ENCODE data around the gene CLASRP.

Gene CLASRP

DNA sequence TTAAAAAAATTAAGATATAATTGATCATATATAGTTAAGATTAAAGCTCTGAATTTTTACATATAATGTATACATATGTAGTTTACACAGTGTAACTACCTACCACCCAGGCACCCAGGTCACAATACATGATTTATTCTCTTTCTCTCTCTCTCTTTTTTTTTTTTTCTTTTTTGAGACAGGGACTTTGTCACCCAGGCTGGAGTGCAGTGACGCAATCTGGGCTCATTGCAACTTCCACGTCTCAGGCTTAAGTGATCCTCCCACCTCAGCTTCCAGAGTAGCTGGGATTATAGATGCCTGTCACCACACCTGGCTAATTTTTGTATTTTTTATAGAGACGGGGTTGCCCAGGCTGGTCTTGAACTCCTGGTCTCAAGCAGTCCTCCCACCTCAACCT is 18.8 kb upstream of the CLASRP start:
- DNase-seq (ENCODE audit: low spot score) = no peak

DNA sequence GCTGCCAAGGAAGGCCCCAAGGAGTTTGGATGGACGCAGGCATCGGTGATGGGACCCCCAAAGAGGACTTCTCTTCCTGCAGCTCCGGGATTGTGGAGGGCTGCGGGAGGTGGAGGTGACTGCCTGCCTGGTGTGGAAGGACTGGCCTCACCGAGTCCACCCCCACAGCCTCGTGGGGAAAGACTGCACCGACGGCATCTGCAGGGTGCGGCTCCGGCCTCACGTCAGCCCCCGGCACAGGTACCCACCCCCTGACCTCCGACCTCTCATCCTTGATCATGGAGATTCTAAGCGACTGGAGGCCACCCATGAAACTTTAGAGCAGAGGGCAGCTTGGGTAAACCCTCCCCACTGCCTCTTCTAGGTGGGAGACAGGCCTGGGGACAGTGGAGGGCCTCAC is 16.9 kb upstream of the CLASRP start:
- DNase-seq (ENCODE audit: low spot score) = no peak

DNA sequence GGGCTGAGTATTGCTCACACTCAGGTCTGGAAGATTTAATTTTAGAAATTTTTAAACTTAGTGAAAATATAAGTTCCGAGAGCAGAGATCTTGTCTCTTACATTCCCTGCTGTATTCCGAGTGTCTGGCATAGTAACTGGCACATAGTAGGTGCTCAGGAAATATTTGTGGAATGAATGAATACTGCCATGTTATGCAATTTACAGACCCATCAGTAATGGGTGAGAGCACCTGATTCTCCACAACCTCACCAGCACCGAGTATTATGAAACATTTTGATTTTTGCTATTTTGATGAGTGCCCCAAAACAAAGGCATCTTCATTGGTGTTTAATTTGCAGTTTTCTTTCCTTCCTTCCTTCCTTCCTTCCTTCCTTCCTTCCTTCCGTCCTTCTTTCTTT is 15.8 kb upstream of the CLASRP start:
- DNase-seq (ENCODE audit: low spot score) = no peak

DNA sequence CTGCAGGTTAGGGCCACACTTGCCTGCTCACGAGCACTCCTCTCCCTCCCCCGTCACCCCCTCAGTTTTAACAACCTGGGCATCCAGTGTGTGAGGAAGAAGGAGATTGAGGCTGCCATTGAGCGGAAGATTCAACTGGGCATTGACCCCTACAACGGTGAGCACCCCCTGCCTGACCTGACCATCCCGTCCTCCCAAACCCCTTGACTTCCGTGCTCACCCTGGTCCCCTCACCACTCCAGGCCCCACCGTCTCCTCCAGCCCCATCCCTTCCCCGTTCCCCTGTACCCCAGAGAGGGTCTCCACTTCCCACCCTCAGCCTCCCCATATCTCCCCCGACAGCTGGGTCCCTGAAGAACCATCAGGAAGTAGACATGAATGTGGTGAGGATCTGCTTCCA is 13.6 kb upstream of the CLASRP start:
- no peak for DNase-seq (ENCODE audit: low spot score)

DNA sequence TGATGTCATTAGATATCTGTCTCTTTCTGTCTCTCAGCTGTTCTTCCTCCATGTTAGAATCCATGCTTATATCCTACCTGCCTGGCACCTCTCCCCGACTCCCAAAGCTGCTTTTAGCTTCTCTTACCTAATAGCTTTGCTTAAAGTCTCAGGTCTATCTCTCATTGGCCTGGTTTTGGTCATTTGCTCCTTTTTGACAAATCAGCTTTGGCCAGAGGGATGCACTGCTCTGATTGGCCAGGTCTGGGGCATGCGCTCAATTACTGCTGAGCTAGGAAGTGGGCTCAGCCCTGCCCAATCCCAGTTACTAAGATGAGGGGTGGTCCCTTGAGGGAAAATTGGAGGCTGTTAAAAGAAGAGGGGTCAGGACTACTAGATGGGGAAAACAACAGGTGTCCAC is 11.5 kb upstream of the CLASRP start:
- DNase-seq (ENCODE audit: low spot score) = no peak

DNA sequence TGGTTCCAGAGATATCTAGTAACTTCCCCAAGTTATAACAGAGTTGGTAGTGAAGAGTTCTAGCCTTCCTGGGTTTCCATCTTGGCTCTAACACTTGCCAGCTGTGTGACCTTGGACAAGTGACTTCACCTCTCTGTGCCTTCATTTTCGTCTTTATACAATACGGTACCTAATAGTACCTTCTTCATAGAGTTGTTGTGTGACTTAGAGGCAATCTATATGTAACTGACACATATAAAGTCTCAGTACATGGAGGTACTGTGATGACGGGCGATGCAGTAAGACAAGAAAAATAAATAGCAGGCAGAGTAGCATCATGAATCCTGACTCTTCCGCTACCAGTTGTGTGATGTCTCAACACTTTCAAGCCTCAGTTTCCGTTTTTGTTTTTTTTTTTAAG is 8.0 kb upstream of the CLASRP start:
- no peak for DNase-seq (ENCODE audit: low spot score)

DNA sequence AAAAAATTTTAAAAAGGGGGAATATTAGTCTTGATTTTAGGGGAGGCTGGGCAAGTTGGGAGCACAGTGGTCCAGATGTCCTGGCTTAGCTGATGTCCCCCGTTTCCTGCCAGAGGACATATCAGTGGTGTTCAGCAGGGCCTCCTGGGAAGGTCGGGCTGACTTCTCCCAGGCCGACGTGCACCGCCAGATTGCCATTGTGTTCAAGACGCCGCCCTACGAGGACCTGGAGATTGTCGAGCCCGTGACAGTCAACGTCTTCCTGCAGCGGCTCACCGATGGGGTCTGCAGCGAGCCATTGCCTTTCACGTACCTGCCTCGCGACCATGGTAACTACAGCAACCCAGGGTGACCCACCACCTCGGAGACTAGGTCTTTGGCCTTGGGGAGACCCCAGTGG is 6.4 kb upstream of the CLASRP start:
- DNase-seq (ENCODE audit: low spot score) = no peak

DNA sequence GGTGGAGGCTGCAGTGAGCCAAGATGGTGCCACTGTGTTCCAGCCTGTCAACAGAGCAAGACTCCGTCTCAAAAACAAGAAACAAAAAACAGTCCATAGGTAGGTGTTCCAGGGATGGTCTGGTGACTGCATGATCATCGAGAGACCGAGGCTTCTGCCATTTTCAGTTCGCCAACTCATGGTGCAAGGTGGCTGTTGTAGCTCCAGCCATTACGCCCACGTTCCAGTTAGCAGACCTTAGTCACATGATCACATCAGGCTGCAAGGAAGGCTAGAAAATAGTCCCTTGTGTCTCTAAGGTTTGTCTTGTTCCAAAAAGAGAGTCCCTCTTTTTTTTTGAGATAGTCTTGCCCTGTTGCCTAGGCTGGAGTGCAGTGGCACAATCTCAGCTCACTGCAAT is 3.1 kb upstream of the CLASRP start:
- no peak for DNase-seq (ENCODE audit: low spot score)

DNA sequence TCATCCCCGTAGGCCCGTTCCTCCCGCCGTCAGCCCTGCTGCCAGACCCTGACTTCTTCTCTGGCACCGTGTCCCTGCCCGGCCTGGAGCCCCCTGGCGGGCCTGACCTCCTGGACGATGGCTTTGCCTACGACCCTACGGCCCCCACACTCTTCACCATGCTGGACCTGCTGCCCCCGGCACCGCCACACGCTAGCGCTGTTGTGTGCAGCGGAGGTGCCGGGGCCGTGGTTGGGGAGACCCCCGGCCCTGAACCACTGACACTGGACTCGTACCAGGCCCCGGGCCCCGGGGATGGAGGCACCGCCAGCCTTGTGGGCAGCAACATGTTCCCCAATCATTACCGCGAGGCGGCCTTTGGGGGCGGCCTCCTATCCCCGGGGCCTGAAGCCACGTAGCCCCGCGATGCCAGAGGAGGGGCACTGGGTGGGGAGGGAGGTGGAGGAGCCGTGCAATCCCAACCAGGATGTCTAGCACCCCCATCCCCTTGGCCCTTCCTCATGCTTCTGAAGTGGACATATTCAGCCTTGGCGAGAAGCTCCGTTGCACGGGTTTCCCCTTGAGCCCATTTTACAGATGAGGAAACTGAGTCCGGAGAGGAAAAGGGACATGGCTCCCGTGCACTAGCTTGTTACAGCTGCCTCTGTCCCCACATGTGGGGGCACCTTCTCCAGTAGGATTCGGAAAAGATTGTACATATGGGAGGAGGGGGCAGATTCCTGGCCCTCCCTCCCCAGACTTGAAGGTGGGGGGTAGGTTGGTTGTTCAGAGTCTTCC is 1.3 kb upstream of the CLASRP start:
- DNase-seq (ENCODE audit: low spot score) = no peak

DNA sequence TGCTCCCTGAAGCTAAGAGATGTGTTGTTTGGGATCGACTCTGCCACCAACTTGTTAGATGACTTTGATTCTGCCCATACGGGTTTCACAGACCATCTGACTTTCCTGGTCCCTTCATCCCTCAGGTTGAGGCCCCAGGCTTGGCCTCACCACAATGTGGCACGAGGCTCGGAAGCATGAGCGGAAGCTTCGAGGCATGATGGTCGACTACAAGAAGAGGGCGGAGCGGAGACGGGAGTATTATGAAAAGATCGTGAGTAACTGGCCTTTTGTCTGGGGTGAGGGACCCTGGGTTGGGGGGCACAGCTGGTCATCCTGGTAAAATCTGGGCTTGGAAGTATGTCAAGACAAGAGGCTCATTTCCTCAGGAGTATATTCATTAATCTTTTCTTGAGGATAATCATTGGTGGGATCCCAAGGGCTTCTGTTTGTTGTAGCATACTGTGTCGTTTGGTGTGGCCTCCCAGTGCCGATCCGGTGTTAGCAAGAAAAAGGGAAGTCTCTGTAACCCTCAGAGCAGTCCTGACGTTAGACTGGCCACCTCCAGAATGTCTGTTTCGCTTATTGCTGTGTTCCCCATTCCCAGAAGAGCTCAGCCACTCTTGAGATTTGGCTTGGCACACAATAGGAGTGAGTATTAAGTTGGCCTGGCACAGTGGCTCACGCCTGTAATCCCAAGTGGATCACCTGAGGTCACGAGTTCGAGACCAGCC is 1.4 kb downstream of the CLASRP start:
- no peak for DNase-seq (ENCODE audit: low spot score)

DNA sequence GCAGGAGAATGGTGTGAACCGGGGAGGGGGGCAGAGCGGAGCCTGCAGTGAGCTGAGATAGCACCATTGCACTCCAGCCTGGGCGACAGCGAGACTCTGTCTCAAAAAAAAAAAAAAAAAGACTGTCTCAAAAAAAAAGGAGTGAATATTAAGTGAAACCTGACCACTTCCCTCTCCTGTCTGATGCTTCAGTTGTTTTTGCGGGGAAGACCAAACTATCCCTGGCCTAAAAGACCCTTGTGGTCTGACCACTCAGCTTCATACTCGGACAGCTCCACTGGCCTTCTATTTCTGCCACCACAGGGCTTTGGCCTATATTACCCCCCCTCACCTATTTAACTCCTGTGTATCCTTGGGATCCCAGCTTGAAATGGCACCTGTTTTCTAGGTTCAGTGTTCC is 2.3 kb downstream of the CLASRP start:
- no peak for DNase-seq (ENCODE audit: low spot score)

DNA sequence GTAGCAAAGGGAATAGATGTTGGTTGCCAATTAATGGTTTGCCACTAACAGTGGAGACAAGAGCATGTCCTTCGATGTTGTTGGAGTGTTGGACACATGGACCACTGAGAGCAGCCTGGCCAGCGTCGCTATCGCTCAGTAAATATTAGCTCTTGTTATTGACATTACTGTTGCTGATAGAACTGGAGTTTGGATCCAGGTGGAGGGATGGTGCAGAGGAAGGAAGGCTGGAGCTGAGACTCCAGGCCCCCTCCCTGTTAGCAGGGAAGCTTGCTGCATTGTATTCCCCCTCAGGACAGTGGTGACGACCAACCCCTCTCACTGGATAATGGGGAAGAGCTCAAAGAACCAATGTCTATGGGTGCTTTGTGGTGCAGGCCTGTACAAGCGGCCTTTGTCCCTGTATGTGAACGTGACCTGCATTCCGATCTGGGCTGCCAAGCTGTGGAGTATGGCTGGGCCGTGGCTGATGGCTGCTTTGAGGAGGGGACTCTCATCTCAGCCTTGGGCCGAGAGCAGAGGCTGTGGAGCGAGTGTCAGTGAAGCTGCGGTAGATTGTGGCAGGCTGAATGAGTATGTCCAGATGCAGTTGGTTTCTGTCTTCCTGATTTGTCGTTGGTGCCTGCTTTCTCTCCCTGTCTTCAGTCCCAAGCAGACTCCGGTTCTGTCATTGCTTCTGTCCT is 7.0 kb downstream of the CLASRP start:
- no peak for DNase-seq (ENCODE audit: low spot score)

DNA sequence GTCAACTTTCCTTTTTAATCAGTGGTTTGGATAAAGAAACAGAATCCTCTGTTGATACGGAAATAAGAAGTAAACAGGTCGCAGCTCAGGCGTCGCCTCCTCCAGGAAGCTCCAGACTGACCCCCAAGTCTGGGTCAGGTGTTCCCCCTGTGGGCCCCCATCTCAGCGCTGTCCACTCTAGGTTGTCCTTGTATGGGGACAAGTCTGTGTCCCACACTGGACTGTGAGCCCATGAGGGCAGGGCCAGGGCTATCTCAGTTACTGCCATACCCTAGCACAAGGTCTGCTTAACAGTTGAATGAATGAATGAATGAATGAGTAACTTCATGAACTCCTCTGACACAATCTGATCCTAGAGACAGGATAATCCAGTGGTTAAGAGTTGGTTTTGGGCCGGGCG is 7.5 kb downstream of the CLASRP start:
- no peak for DNase-seq (ENCODE audit: low spot score)

DNA sequence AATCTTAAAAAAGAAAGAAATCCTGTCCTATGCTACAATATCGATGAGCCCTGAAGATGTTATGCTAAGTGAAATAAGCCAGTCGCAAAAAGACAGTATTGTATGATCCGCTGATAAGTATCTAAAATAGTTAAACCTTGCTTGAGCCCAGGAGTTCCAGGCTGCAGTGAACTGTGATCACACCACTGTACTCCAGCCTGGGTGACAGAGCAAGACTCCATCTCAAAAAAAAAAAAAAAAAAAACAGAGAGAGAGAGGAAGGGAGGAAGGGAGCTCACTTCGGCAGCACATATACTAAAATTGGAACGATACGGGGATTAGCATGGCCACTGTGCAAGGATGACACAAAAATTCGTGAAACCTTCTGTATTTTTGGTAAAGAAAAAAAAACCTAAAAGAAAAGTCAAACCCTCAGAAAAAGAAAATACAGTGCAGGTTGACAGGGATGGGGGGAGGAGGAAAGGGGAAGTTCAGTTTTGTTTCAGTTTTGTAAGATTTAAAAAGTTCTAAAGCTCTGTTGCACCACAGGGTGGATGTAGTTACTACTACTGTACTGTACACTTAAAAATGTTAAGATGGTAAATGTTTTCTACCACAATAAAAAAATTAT is 8.4 kb downstream of the CLASRP start:
- DNase-seq (ENCODE audit: low spot score) = peak; percentile 67

DNA sequence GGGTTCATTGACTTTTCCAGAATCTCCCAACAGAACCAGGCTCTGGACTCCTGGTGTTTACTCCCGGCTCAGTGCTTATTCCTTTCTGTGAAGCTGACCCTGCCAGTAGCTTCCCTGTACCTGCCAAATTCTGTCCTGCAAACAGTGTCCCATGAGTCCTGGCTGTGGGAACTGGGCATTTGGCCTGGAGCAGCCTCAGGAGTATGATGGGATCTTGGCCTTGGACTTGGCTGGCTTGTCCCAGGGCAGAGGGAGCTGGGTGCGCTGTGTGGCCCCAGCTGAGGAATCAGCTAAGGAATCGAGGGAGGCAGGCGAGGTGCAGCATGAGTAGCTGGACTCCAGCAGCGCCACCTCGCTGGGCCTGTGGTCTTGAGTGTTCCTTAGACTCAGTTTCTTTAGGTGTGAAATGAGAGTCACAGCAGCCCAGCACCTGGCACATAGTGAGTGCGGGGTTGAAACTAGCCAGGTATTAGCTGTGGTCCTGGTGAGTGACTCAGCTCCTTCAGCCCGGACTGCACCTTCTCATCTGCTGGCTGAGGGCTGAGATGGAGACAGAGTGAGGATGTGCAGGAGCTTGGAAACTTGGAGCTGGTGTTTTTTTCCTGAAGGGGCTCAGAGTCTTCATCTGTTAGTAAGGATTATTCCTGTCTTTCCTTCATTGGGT is 10.4 kb downstream of the CLASRP start:
- no peak for DNase-seq (ENCODE audit: low spot score)

DNA sequence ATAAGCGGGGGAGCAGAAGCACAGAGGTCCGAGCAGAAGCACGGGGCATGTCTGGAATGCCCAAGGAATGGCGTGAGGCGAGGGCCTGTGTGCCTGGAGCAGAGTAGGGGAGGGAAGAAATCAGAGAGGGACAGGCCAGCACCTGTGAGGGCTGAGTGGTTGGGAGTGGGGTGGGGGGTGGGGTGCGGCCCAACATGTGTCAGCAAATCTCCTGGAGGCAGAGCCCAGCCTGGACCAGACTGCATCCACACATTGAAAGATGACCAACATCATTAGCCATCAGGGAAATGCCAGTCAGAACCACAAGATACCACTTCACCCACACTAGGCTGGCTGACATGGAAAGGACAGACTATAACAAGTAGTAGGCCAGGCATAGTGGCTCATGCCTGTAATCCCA is 11.2 kb downstream of the CLASRP start:
- DNase-seq (ENCODE audit: low spot score) = no peak

DNA sequence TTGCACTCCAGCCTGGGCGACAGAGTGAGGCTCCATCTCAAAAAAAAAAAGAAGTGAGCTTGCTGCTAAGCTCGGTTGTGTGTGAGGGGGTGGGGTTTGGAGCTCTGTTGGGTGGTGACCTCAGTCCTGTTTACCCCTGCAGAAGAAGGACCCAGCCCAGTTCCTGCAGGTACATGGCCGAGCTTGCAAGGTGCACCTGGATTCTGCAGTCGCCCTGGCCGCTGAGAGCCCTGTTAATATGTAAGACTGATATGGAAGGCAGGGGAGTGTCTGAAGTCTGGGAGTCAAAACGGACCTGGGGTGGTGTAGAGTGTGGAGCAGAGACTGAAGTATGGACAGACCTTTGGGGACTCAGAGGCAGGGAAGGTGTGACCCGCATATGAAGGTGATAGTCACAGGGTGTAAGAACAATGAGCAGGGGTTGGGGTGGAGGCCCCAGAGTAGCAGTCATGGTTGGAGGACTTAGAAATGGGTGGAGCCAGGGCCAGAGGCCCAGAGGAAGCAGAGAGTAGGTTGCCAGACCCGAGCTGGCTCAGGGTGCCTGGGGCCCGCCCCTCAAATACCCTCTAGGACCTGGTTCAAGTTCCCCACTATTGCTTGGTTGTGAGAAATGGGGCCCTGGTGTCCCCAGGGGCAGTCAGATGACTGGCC is 13.2 kb downstream of the CLASRP start:
- DNase-seq (ENCODE audit: low spot score) = no peak

DNA sequence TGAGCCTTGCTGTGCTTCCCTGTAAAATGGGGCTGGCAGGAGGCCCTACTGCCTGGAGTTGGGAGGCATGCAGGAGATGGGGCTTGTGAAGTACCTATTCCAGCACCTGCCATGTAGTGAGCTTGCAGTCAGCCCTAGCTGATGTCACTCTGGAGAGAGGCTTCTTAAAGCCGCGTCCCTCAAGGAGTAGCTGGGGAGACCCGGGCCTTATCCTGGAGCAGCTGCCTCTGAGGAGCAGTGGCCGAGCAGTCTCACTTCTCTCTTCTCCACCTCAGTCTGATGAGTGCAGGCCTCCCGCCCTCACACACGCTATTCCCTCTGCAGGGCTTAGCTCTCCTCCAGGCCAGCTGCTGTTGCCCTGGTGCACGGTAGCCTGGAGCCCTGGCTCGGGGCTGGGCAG is 18.0 kb downstream of the CLASRP start:
- no peak for DNase-seq (ENCODE audit: low spot score)

DNA sequence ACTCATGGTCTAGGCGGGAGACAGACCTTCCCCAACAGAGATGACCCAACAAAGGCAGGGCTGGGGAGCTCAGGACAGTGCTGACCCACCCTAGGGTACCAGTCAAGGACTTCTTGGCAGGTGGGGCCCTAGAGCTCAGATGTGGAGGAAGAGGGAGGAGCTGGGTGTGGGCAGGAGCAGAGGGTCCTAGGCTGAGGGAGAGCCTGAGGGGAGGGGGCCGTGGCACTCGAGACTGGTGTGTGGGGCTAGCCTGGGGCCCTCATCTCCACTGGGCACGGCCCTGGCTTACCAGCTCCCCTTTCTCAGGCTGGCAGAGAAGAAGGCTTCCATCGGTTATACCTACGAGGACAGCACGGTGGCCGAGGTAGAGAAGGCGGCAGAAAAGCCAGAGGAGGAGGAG is 18.6 kb downstream of the CLASRP start:
- DNase-seq (ENCODE audit: low spot score) = no peak

DNA sequence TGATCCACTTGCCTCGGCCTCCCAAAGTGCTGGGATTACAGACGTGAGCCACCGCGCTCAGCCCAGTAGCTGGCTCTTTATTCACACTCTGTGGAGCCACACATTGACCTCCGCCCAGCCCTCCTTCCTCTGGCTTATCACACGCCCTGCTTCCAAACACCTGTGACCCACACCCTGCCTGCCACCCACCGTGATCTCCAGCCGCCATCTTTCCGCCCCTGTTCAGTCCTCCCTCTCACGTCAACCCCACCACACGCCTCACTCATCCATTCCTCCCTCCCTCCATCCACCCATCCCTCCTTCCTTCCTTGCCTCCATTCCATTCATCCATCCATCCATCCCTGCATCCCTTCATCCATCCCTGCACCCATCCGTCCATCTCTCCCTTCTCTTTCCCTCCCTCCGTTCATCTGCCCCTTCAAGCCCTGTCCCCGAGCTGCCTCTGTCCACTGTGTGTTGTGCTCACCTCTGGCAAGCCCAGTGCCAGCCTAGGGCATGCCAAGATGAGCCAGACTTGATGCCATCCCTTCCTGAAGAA is 19.8 kb downstream of the CLASRP start:
- DNase-seq (ENCODE audit: low spot score) = no peak

DNA sequence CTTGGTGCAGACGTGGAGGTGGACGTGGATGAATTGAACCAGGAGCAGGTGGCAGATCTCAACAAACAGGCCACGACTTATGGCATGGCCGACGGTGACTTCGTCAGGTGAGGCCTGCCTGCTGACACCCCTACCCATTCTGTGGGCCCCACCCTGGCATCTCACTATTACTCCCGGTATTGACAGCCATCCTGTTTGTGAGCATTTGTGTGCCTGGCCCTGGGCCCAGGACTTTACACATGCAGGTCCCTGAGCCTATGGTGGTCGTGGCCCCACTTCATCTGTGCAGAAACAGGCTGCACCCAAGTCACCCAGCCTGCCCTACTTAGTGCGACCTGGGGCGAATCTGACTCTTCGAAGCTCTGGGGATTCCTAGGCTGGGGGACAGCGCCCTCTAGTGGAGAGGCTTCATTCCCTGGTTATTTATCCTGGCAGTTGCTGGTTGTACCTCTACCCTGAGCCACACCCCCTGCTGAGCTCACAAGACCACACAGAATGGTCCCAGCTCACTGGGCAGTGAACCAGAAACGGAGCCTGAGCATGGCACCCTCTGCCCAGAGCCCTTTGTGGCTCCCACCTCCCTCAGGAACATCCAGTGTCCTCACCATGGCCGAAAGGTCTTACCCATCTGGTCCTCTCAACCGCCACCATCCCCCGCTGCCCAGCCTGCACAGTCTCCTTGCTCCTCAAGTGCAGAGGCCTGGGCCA is 20.6 kb downstream of the CLASRP start:
- peak; percentile 82 for DNase-seq (ENCODE audit: low spot score)
